ENCODE results near the gene LYSMD1. TPM values are rescaled to one million over a fixed set of nuclear protein-coding genes. Genes with fewer than 3 reads are reported as not detected.

The LYSMD1 gene
- total and polyA plus RNA-seq, 2 of the 8 experiments (the other 6 are each of a cell fraction or from before 2014, with no cell fraction given) = 2.4 to 6.0 TPM

GRCh38 chr1:151147132-151147503, 18.6 kb downstream of the LYSMD1 start:
- FAIRE-seq (no peak), DNase-seq (ENCODE audit: low read depth in 1 of 2, low spot score in 2 of 2) (no peak)
- peak overlapping the region; percentile 81 to 88 (median 85); a peak in 7 of 8 replicates for H3K4me3 ChIP-seq (ENCODE audit: extremely low read depth in 1 of 4, insufficient read depth in 2 of 4, low read depth in 3 of 4, low read length in 4 of 4)
- H3K79me1 ChIP-seq (ENCODE audit: low read depth, low read length) = peaks cover 5% of the 10 kb centered on the region; the same call in 1 of the 2 replicates
- H3K4ac ChIP-seq (replicated peaks; ENCODE audit: insufficient read length, low read depth, low read length) = no peak overlapping the region
- H3K4me2 ChIP-seq (ENCODE audit: insufficient read depth in 1 of 2, low read depth in 2 of 2, low read length in 2 of 2) = peak overlapping the region; percentile 98 to 100
- H2AFZ ChIP-seq (ENCODE audit: low read length) = peak overlapping the region; percentile 91
- H3K9me3 ChIP-seq (ENCODE audit: insufficient read depth in 2 of 2, low read depth in 1 of 2, low read length in 1 of 2) = no peaks in the 10 kb centered on the region
- H3K79me2 ChIP-seq (ENCODE audit: control insufficient read depth in 1 of 2, insufficient read depth in 2 of 2, low read length in 2 of 2) = no peaks in the 10 kb centered on the region
- peak overlapping the region in 1 of 4 experiments; percentile 46; a peak in 2 of 7 replicates for H3K9ac ChIP-seq (replicated peaks in 1 of 4; ENCODE audit: extremely low read depth in 1 of 4, low read depth in 3 of 4, low read length in 3 of 4)
- no peak overlapping the region for H2BK15ac ChIP-seq (ENCODE audit: low read length)
- peaks cover 0 to 17% (median 8%) of the 10 kb centered on the region in 4 experiments; a peak in 5 of 7 replicates for H3K27me3 ChIP-seq (replicated peaks in 1 of 4; ENCODE audit: control insufficient read depth in 3 of 4, extremely low read depth in 1 of 4, insufficient read depth in 3 of 4, low read length in 3 of 4)
- H3K18ac ChIP-seq (ENCODE audit: extremely low read depth, low read length) = no peak overlapping the region
- peaks cover 16% of the 10 kb centered on the region for H3K23me2 ChIP-seq (ENCODE audit: low read depth, low read length)
- POLR2A ChIA-PET (ENCODE audit: partially characterized antibody) = interaction anchor here (1.0 to 10.7 kb wide), 4 partner anchors 9 to 99 kb away, joined by 3 to 124 read pairs (median 4); partner anchors contain the start of gene TNFAIP8L2
- no peak overlapping the region for H4K91ac ChIP-seq (replicated peaks; ENCODE audit: insufficient read length, low read length)
- no peak overlapping the region for H2BK120ac ChIP-seq (replicated peaks; ENCODE audit: low read depth, low read length)
- CTCF ChIA-PET (ENCODE audit: partially characterized antibody) = interaction anchor here (0.7 to 1.6 kb wide), 7 partner anchors 8 to 119 kb away, joined by 3 to 5 read pairs (median 3); partner anchors contain the start of genes GABPB2 and TNFAIP8L2
- H2BK20ac ChIP-seq (ENCODE audit: low read length) = no peak overlapping the region
- no peak overlapping the region for H3K27ac ChIP-seq (ENCODE audit: low read depth, low read length)
- H2AK5ac ChIP-seq (ENCODE audit: low read depth, low read length) = no peak overlapping the region
- H4K20me1 ChIP-seq (replicated peaks in 1 of 2; ENCODE audit: control insufficient read depth in 1 of 2, insufficient read depth in 2 of 2, low read length in 2 of 2) = no peaks in the 10 kb centered on the region
- H3K4me1 ChIP-seq (replicated peaks in 1 of 4; ENCODE audit: control insufficient read depth in 3 of 4, insufficient read depth in 4 of 4, low read length in 3 of 4) = peaks cover 15 to 31% (median 21%) of the 10 kb centered on the region in 4 experiments
- H4K5ac ChIP-seq (ENCODE audit: insufficient read length, low read depth, low read length) = no peak overlapping the region
- no peak overlapping the region for H2BK5ac ChIP-seq (ENCODE audit: low read depth, low read length)
- no peak overlapping the region for H3K56ac ChIP-seq (replicated peaks; ENCODE audit: insufficient read length, low read depth, low read length)
- H3K36me3 ChIP-seq (ENCODE audit: control insufficient read depth in 2 of 4, insufficient read depth in 4 of 4, low read length in 3 of 4) = no peaks in the 10 kb centered on the region
- TF ChIP-seq MAX (IDR thresholded peaks at IDR 0.05) = 0 out of 2 replicates have a peak, but pooled peaks have one; percentile 7
- TF ChIP-seq SAP30 (IDR thresholded peaks at IDR 0.05; ENCODE audit: insufficient read depth, insufficient replicate concordance, low read length) = no peak
- H2BK12ac ChIP-seq (ENCODE audit: low read depth, low read length) = no peak overlapping the region
- H3K14ac ChIP-seq (ENCODE audit: insufficient read length) = no peak overlapping the region
- no peak overlapping the region; the same call in 1 of the 2 replicates for H4K8ac ChIP-seq (ENCODE audit: extremely low read depth, insufficient read depth, low read length)
- WGBS, 2 experiments (ENCODE audit: extremely low coverage in 1 of 2, insufficient coverage in 1 of 2, insufficient read length in 1 of 2, insufficient replicate concordance in 2 of 2, low coverage in 1 of 2, low lambda C conversion rate in 2 of 2, missing lambda C conversion rate in 1 of 2) = 9% methylated on average over 7 of the region's 7 CpGs; no CpG with 5 or more reads in 1 of the 2 experiments
- H3K23ac ChIP-seq (ENCODE audit: insufficient read length) = no peak overlapping the region
